Suppressor macrophage (primary cell): ENCODE measurements around the gene HIVEP1.

Experiments
- DNase-seq, 4 experiments: peaks; one replicate each; pipeline ENCODE4 v3.0.0-alpha.2; 2020 to 2022
- total RNA-seq, 17 experiments: gene quantifications; one replicate each; lab custom pipeline; 2026; ENCODE audit warnings: mixed read lengths in 6 of 17, inconsistent platforms in 3 of 17; lab: John Stamatoyannopoulos, UW

HIVEP1 gene
- total RNA-seq = 23.0 to 173 (median 41.3) reads per million in 17 experiments

DNA sequence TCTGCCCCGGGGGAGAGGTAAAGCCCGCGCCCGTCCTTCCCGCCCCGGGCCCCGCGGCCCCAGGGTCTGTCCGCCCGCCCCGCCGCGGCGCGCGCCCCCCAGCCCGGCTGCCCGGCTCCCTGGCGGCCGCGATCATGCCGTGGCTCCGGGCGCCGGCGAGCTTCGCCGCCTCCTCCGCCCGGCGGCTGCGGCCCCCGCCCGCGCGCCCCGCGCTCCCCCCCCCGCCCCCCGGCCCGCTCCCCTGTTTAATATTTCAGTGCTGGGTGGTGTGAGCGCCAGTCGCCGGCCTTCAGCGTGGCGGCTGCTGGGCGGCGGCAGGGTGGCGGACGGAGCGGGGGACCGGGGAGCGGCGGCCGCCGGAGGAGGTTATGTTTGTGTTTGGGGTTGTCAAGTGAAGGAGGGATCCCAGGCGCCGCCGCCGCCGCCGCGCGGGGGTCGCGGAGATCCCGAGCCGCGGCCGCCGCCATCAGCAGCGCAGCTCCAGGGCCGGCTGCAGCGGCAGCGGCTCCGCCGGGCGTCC lies at the start of gene HIVEP1:
HIVEP1 (plus strand) TSS at position 275 of the 520 bp plus-strand sequence. CDS start 3,317 bp downstream, outside the sequence.
- peak in 2 of 4 experiments; percentile 34 to 44 for DNase-seq

- DNase-seq = no peak
Observed at GRCh38 chr6:11963756-11964500, 48.2 kb upstream of the HIVEP1 start.

DNA sequence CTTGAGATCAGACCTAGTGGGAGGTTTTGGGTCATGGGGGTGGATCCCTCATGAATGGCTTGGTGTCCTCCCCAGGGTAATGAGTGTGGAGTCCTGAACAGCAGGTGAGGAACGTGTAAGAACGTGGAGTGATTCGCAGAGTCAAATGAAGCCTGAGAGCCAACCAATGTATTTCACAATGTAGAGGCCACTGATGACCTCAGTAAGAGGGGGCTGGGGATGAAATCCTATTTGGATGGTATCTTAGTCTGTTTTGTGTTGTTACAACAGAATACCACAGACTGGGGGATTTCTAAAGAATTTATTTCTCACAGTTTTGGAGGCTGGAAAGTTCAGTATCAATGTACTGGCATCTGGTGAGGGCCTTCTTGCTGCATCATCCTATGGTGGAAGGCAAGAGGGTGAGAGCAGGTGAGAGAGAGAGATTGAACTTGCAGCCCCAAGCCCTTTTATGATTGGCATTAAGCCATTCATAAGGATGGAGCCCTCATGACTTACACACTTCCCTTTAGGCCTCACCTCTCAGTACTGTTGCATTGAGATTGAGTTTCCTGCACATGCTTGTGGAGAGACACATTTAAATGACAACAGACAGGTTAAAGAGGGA lies 47.3 kb upstream of the HIVEP1 start:
- DNase-seq = peak in 3 of 4 experiments; percentile 17 to 46 (median 31)

GRCh38 chr6:11965499-11965898 lies 46.6 kb upstream of the HIVEP1 start:
- DNase-seq = peak in 1 of 4 experiments; percentile 31

GRCh38 chr6:11968241-11968806 lies 43.8 kb upstream of the HIVEP1 start:
- DNase-seq = peak in 3 of 4 experiments; percentile 10 to 47 (median 34)

- DNase-seq = no peak
Observed at GRCh38 chr6:11969092-11969491, 43.0 kb upstream of the HIVEP1 start.

- DNase-seq = peak in 1 of 4 experiments; percentile 6
Observed at GRCh38 chr6:11970114-11970513, 42.0 kb upstream of the HIVEP1 start.

- DNase-seq = no peak
Observed at GRCh38 chr6:11971154-11971553, 41.0 kb upstream of the HIVEP1 start.

DNA sequence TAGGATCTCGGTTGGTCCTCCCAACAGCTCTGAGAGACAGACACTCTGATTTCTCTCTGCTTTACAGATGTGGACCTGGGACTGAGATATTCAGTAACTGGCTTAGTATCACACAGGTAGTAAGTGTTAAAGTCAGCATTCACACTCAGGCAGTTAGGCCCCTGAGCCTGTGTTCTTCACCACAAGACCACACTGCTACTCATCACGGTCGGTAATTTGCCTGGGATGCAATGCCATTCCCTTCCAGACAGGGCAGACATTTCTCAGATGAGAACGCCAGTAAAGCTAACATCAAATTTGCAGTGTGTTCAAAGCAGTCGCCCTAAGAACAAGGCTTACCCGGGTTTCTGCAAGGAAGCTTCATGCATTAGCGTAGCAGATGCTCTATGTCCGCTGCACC lies 39.8 kb upstream of the HIVEP1 start:
- no peak for DNase-seq

DNA sequence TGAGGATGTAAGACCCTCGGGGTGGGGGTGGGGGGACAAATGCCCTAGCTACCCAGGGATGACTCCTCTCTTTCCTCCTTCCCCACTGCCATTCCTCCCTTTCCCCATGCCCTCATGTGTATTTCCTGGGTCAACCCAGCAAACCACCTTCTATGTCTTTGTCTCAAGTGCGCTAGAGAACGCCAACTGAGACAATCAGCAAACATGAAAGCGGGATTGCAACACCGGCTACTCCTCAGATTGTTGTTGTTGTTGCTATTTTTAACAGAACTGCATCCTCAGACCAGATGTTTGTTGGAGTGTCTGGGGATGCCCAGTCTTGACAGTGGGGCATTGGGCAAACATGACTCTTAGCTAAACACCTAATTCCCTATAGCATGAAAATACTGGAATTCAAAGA lies 39.3 kb upstream of the HIVEP1 start:
- no peak for DNase-seq

- DNase-seq = no peak
Observed at GRCh38 chr6:11973238-11973637, 38.9 kb upstream of the HIVEP1 start.

DNA sequence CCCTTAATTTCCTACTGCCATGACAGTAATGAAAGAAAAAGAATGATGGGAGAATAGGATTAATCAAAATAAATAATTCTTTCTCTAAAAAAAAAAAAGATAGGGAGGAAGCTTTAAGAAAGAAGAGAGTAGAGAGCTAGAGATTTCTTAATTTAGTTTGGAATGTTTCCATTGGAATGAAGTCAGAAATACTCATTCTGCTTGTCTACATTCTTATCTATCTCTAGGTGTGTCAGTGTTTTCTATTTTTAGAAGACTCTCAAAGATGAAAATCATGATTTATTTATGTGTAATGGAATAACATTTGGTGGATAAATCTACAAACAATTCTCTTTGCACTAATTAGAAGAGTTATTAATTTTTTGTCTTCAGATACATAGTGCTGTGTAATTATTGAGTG lies 38.0 kb upstream of the HIVEP1 start:
- no peak for DNase-seq

- peak; percentile 80 to 95 (median 88) for DNase-seq
Observed at GRCh38 chr6:11975353-11975977, 36.6 kb upstream of the HIVEP1 start.

GRCh38 chr6:11976489-11976888 lies 35.6 kb upstream of the HIVEP1 start:
- DNase-seq = no peak

DNA sequence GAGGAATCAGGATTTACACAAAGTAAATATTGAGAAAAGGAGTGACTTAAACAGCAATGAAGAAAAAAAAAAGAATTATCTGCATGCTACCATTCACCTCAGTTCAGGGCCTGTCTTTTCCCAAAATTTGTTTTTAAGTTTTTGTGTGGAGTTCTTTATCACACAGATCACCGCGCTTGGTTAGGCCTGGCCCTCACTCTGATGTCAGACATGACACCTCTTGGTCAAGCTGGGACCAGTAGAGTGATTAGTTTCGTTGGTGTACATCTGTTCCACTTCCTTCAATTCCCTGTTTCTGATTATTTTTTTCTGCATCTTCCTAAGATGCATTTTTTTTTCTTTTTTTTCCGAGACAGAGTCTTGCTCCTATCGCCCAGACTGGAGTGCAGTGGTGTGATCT lies 34.9 kb upstream of the HIVEP1 start:
- DNase-seq = no peak

DNA sequence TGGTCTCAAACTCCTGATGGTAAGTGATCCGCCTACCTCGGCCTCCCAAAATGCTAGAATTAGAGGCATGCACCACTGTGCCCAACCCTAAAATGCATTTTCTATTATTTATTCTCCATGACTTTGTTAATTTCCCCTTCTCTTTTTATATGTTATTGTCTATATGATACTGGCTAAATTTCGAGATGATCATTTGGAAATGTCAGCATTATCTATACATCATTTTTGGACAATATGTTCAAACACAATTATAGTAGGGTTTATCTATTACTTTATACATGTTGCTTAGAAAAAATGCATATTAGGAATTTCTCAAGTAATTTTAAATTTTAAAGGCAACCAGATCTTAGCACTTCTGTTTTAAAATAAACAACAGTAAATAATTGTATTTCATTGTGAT lies 34.4 kb upstream of the HIVEP1 start:
- no peak for DNase-seq

GRCh38 chr6:11978169-11978987 lies 33.7 kb upstream of the HIVEP1 start:
- DNase-seq = peak in 2 of 4 experiments; percentile 42 to 49

- no peak for DNase-seq
Observed at GRCh38 chr6:11979866-11980265, 32.2 kb upstream of the HIVEP1 start.

GRCh38 chr6:11983306-11983705 lies 28.8 kb upstream of the HIVEP1 start:
- DNase-seq = no peak

DNA sequence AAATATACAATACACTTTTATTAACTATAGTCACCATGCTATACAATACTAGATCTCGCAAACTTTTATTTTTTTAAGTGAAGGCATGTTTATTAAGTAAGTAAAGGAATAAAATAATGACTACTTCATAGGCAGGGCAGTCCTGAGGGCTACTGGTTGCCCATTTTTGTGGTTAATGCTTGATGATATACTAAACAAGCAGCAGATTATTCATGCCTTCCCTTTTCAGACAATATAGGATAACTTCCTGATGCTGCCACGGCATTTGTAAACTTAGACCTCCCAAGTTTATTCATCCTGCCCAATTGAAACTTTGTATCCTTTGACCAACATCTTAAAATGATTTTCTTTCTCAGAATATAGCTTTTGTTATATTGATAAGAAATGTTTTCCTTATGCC lies 24.7 kb upstream of the HIVEP1 start:
- DNase-seq = no peak

GRCh38 chr6:11989386-11989785 lies 22.7 kb upstream of the HIVEP1 start:
- DNase-seq = no peak

DNA sequence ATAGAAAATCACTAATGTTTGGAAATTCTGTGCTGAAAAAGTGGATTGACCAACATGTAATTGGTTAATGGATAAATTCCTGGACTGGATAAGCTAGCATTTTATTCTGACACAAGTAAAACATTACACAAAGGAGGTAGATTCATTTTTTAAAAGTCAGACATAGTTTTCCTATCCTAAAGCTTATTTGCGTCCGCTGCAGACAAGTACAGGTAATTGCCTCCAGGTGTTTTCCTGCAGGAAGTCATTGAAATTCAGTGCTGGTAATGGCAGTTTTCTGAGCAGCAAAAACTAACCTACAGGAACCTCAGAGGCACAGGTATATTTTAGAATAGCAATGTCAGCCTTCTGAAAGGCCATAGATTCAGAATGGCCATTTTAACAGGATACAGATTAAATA lies 20.0 kb upstream of the HIVEP1 start:
- no peak for DNase-seq
